ENCODE data around the gene GSDMA.
"Not testable (repeated sequence)": the region's sequence is repeated elsewhere in the genome, so short reads cannot be mapped to it uniquely, and the experiment has no call there.

- TF ChIP-seq POLR2AphosphoS5 (IDR thresholded peaks at IDR 0.05; ENCODE audit: insufficient read depth in 1 of 2, low read depth in 1 of 2); CTCF (IDR thresholded peaks at IDR 0.05): not testable (repeated sequence)
These were observed 38.5 kb downstream of the GSDMA start for GRCh38 chr17:40001335-40001734.

Data from vagina (tissue), 2 donors.